Measurements from ENCODE around the gene LRRC40.

- TF ChIP-seq ZBTB49 (tag by site-specific recombination; IDR thresholded peaks at IDR 0.05; ENCODE audit: low read depth) (no peak), PRDM10 (tag by site-specific recombination; IDR thresholded peaks at IDR 0.05) (no peak)
Observed at GRCh38 chr1:70103770-70104169, 101.6 kb downstream of the LRRC40 start.

Data from HEK293 (cell line).